Activated B cell treated with CpG ODN at 0.5 μM for 24 hours (primary cell): Measurements from ENCODE around the gene HSBP1L1. TPM values are rescaled to one million over a fixed set of nuclear protein-coding genes. Genes with fewer than 3 reads are reported as not detected.

Experiments used
- ATAC-seq: fragments of 200-7000 bp; cut with Tn5 transposase; one replicate; pipeline ENCODE4 v1.10.0; 2021; ENCODE audit warnings: low read depth, mild to moderate bottlenecking, moderate library complexity
- CTCF ChIA-PET: fragments of 350-600 bp; sonication (Branson Sonifier 250); formaldehyde crosslinking; loops from one replicate; lab custom pipeline; 2021; ENCODE audit warnings: antibody characterized with exemption; lab: Charles Lee
- POLR2A ChIA-PET: fragments of 350-600 bp; sonication (Branson Sonifier 250); formaldehyde crosslinking; loops from one replicate; lab custom pipeline; 2021; ENCODE audit warnings: antibody characterized with exemption; lab: Charles Lee
- DNase-seq: peaks from one replicate; pipeline ENCODE4 v3.0.0; 2022
- H3K27ac Mint-ChIP-seq: one replicate; pipeline ENCODE4 v1.8.0; 2020; ENCODE audit warnings: mixed read lengths
- H3K27me3 Mint-ChIP-seq: one replicate; pipeline ENCODE4 v1.8.0; 2021; ENCODE audit warnings: mixed read lengths
- H3K36me3 Mint-ChIP-seq: one replicate; pipeline ENCODE4 v1.8.0; 2021; ENCODE audit warnings: low read depth, mixed read lengths
- H3K4me1 Mint-ChIP-seq: one replicate; pipeline ENCODE4 v1.8.0; 2021; ENCODE audit warnings: mixed read lengths
- H3K4me3 Mint-ChIP-seq: one replicate; pipeline ENCODE4 v1.8.0; 2020; ENCODE audit warnings: mild to moderate bottlenecking, mixed read lengths
- H3K9me3 Mint-ChIP-seq: one replicate; pipeline ENCODE4 v1.8.0; 2020; ENCODE audit warnings: mixed read lengths
- intact Hi-C: fragments of 100-400 bp; cut with micrococcal nuclease; formaldehyde crosslinking; loops from one replicate; pipeline ENCODE4 v1.15.1; 2024
- total RNA-seq: library from RNA; stranded (reverse); gene quantifications from 2 replicates; pipeline ENCODE4 v1.2.3, GENCODE V29; 2022
- TF ChIP-seq, protein P1 (sequence below): fragments of 200-600 bp; IDR thresholded peaks from one replicate; pipeline ENCODE4 v1.8.0; 2022; ENCODE audit warnings: antibody characterized with exemption, mild to moderate bottlenecking

HSBP1L1 gene
- total RNA-seq, 1 donor from 2014 or later, result 2.5 TPM

DNA sequence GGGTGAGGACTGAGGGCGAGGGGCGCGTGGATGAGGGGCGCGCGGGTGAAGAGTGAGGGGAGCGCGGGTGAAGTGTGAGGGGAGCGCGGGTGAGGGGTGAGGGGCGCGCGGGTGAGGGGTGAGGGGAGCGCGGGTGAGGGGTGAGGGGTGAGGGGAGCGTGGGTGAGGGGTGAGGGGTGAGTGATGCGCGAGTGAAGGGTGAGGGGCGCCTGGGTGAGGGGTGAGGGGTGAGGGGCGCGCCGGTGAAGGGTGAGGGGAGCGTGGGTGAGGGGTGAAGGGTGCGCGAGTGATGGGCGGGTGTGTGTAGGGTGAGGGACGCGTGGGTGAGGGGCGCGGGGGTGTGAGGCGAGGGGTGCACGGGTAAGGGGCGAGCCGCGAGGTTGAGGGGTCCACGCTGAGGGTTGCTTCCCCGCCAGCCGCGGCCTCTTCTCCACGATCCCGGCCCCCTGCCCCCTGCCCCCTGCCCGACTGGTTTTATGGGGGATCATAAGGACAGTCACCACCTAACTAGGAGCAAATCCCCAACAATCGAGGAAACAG, 11.9 kb upstream of the HSBP1L1 start:
- Mint-ChIP-seq H3K27me3 (no peaks in the 10 kb centered on the region), H3K36me3 (peaks cover 15% of the 10 kb centered on the region)
- DNase-seq, result no peak

DNA sequence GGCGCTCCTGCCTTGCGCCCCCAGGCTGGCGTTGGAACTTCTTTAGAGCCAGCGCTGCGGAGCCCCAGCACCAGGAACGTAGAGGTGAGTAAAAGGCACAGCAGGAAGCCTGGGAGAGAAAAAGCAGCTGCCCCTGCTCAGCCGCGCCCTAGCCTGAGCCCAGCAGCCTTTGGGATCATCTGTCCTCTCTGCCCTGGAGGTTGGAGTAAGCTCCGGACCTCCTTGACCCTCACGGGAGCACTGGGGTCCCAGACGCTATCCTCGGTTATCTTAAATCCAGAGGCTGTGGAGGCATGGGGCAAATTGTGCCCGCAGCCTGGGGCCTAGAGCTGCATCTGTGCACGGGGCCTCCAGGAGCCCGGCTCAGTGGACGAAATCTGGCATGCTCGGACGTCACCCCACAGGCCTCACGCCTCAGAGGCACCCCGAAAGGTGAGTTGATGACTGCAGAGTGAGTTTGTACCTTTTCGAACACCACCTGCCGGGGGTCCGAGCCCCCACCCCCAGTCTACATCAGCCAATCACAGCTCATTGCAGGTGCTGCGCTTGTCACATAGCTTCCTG, 11.4 kb upstream of the HSBP1L1 start:
- Mint-ChIP-seq H3K4me1 (peaks cover 23% of the 10 kb centered on the region), H3K9me3 (no peaks in the 10 kb centered on the region), H3K36me3 (peaks cover 14% of the 10 kb centered on the region), H3K4me3 (peak overlapping the region; percentile 24), H3K27me3 (no peaks in the 10 kb centered on the region), H3K27ac (no peak overlapping the region)
- ChIA-PET POLR2A (interaction anchor here (0.7 to 1.2 kb wide), 2 partner anchors 35 to 883 kb away, joined by 3 to 6 read pairs; partner anchors contain the start of gene TXNL4A), CTCF (no interaction called here)
- DNase-seq (no peak), ATAC-seq (no peak)
- intact Hi-C loops, result loop anchor here (5.0 kb wide), 1 partner anchor 96 kb away; no protein-coding TSS in a partner anchor
- TF ChIP-seq, protein P1, sequence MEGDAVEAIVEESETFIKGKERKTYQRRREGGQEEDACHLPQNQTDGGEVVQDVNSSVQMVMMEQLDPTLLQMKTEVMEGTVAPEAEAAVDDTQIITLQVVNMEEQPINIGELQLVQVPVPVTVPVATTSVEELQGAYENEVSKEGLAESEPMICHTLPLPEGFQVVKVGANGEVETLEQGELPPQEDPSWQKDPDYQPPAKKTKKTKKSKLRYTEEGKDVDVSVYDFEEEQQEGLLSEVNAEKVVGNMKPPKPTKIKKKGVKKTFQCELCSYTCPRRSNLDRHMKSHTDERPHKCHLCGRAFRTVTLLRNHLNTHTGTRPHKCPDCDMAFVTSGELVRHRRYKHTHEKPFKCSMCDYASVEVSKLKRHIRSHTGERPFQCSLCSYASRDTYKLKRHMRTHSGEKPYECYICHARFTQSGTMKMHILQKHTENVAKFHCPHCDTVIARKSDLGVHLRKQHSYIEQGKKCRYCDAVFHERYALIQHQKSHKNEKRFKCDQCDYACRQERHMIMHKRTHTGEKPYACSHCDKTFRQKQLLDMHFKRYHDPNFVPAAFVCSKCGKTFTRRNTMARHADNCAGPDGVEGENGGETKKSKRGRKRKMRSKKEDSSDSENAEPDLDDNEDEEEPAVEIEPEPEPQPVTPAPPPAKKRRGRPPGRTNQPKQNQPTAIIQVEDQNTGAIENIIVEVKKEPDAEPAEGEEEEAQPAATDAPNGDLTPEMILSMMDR, result no peak

More for the DNA sequence above, 11.9 kb upstream of the HSBP1L1 start:
- Mint-ChIP-seq H3K27ac (no peak overlapping the region), H3K4me1 (peaks cover 27% of the 10 kb centered on the region), H3K9me3 (no peaks in the 10 kb centered on the region), H3K4me3 (no peak overlapping the region)
- ChIA-PET CTCF (no interaction called here), POLR2A (interaction anchor here (0.7 to 3.3 kb wide), 4 partner anchors 11 to 882 kb away, joined by 3 to 20 read pairs (median 5); partner anchors contain the start of gene TXNL4A)
- TF ChIP-seq, protein P1, result no peak
- ATAC-seq, result no peak
- intact Hi-C loops, result loop anchor here (5.0 kb wide), 1 partner anchor 95 kb away; no protein-coding TSS in a partner anchor

DNA sequence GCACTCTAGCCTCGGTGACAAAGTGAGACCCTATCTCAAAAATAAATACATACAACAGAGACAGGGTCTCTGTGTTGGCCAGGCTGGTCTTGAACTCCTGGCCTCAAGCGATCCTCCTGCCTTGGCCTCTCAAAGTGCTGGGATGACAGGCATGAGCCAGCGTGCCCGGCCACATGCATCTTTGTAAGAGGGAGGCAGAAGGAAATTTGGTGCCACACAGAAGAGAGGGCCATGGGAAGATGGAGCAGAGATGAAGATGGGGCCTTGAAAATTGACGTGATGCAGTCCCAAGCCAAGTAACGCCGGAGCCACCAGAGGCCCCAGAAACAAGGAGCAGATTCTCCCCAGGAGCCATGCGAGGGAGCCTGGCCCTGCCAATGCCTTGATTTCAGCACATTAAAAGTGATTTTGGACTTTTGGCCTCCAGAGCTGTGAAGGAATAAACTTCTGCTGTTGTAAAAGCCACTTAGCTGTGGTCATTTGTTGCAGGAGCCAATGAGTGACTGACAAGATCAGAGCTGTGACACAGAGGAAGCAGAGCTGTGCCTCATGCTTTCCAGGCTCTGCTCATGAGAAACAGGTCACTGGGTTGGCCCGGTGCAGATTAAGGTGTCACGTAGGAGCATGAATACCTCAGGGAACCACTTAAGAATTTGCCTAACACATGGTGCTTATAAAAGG, 10.3 kb upstream of the HSBP1L1 start:
- DNase-seq, result no peak
- TF ChIP-seq, protein P1, result no peak
- intact Hi-C loops, result loop anchor here (5.0 kb wide), 1 partner anchor 97 kb away; no protein-coding TSS in a partner anchor
- Mint-ChIP-seq H3K9me3 (no peaks in the 10 kb centered on the region), H3K4me3 (peak overlapping the region; percentile 24), H3K4me1 (peaks cover 15% of the 10 kb centered on the region), H3K27me3 (no peaks in the 10 kb centered on the region), H3K27ac (no peak overlapping the region), H3K36me3 (peaks cover 4% of the 10 kb centered on the region)
- no peak for ATAC-seq
- CTCF ChIA-PET, result no interaction called here
- POLR2A ChIA-PET, result interaction anchor here (0.6 to 1.2 kb wide), 2 partner anchors 25 to 34 kb away, joined by 3 to 4 read pairs; partner anchors contain the start of gene TXNL4A

DNA sequence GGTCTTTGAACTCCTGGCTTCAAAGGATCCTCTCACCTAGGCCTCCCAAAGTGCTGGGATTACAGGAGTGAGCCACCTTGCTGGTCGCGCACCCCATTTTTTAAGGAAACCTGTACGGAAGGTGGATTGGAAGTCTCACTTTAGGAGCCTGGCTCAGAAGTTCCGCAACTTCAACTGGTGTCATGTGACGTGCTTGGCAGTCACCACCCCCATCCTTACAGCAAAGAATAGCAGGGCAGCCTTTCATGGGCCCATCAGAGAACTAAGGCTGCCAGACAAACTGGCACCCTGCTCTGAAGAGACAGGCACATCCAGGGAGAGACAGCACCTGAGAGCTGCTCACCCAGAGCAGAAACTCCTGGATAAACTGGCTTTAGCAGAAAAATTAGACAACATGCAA, 9.7 kb upstream of the HSBP1L1 start:
- POLR2A ChIA-PET, result no interaction called here
- Mint-ChIP-seq H3K27ac (no peak overlapping the region), H3K27me3 (no peaks in the 10 kb centered on the region), H3K4me1 (peaks cover 10% of the 10 kb centered on the region), H3K36me3 (peaks cover under 1% of the 10 kb centered on the region), H3K9me3 (no peaks in the 10 kb centered on the region), H3K4me3 (no peak overlapping the region)
- DNase-seq (no peak), ATAC-seq (no peak)
- TF ChIP-seq, protein P1, result no peak
- CTCF ChIA-PET, result no interaction called here
- intact Hi-C loops, result loop anchor here (5.0 kb wide), 1 partner anchor 97 kb away; no protein-coding TSS in a partner anchor
